Activated T-cell treated with anti-CD3 and anti-CD28 coated beads for 48 hours (primary cell): Measurements from ENCODE around the gene TMEM156.
"Not testable (repeated sequence)": the region's sequence is repeated elsewhere in the genome, so short reads cannot be mapped to it uniquely, and the experiment has no call there.

ENCODE experiments used
- DNase-seq: peaks from one replicate; pipeline ENCODE4 v3.0.0-alpha.2; 2020; ENCODE audit warnings: low read depth

The TMEM156 gene

DNA sequence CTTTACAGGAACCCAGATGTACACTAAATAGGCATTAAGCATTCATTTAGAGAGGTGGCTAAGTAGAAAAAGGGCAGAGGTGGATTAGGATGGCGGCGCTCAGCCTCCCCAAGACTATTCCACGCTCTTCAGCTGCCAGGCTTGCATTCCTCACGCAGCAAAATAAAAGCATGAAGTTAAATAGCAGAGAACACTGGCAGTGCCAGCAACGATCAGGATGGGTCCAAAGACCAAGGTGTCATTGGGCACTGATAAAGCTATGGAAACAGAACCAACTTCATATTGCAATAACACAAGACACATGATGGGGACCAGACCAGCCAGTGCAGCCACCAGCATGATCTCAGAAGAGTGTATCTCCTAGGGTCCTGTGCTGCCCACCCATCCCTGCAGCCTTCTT lies 42.0 kb downstream of the TMEM156 start:
- no peak for DNase-seq

DNA sequence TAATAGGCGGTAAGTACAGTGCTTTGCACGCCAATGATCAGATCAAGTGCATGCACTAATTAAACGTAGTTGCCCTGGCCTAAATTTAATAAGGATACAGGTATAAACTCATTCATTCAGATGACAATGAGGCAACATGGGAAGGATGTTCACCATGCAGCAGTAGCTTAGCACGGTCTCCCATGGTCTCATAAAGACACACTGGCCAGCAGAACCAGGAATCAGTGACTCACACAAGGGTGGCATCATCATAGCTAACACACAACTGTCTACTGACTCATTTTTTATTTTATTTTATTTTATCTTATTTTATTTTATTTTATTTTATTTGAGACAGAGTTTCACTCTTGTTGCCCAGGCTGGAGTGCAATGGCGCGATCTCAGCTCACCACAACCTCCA lies 42.7 kb downstream of the TMEM156 start:
- no peak for DNase-seq

DNA sequence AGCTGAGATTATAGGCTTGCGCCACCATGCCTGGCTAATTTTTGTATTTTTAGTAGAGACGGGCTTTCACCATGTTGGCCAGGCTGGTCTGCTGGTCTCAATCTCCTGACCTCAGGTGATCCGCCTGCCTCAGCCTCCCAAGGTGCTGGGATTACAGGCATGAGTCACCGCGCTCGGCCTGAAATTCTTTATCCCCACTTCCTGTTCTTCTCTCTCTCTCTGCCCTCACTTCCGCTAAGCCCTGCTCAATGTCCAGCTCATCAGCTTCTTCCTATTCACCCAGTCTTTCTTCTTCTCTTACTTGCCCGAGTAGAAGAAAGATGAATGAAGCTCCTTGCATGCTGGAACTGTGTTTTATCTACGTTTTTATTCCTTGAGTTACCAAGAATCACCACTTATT lies 43.9 kb downstream of the TMEM156 start:
- not testable (repeated sequence) for DNase-seq

DNA sequence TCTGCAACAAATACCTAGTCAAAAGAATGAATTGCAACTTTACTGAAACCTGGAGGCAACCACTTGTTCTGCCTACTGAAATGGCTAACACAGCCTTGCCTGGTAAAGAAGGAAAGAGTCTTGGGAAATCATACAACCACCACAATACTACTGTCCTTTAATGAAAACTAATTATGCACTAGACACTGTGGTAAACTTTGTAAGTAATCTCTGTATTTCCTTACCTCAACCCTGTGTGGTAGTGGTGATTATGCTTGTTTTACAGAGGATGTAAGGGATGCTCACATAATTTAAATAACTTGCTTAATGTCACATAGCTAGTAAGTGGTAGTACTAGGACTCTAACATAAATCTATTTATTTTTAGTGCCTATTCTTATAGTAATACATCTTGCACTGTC lies 44.7 kb downstream of the TMEM156 start:
- no peak for DNase-seq

DNA sequence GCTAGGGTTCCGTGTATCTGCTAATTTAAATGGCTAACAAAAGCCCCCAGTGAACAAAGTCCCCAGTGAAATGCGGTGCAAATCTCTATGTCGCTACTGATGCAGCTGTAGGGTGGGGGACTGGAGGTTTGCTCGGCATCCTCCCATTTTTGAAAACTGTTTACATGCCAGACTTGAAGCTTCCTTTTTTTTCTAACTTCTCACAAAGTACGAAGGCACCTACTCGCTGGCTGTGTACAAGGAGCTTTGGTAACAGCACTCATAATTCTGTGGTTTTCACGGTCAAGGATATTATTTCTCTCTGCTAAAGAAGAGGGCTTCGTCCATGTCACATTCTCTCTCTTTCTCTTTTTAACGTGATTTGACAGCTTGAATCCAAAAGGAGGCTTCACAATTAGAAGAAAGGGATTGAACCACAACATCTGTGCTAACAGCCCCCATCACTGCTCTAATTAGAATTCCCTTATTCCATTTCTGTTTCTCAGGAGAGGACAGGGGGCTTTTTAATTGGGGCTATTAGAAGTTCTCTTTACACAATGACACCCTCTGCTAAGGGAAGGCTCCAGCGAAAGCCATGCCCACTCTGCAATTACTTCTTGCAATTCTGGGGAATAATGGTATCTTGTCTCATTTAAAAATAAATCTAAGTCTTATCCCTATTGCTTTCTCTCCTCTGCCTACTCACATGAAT lies 46.7 kb downstream of the TMEM156 start:
- no peak for DNase-seq

DNA sequence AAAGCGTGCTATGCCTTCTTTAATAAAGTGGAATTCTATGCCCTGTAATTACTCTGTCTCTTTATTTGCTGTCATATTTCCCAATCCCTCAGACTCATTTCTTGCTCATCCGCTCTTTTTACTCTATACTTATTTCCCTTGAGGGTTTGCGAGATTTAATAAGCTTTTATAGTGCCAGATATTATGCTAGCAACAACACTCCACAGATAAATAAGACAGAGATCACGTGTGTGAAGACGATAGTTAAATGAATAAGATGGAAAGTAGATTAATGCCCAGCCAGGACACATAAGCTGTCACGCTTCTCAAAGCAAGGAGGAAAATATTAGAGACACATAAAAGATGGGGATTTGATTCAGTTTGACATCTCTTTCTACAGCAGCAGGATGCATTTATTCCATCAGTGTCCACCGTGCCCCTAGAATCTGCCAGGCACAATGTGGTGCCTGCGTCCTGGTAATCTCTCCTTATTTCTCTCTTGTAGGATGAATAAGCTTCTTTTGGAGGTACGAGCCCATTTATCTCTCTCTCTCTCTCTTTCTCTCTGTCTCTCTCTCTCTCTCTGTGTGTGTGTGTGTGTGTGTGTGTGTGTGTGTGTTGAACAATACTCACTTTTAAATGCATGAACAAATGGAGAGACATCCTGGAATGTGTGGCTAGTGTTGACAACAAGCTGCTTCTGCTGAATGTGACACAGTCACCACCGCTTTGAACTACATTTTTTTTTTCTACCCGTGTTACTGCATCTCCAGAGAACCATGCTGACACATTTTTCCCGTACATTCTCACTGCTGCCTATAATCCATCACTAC lies 48.2 kb downstream of the TMEM156 start:
- no peak for DNase-seq

DNA sequence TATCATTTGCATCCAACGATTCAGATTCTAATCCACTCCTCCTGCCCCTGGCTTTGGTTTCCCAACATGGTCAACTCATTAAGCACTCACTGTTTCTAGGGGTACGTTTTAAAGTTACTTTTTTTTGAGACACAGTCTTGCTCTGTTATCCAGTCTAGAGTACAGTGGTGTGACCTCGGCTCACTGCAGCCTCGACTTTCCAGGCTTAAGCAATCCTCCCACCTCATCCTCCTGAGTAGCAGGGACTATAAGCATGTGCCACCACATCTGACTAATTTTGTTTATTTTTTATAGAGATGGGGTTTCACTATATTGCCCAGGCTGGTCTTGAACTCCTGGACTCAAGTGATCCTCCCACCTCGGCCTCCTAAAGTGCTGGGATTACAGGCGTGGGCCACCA lies 48.9 kb downstream of the TMEM156 start:
- DNase-seq: no peak

DNA sequence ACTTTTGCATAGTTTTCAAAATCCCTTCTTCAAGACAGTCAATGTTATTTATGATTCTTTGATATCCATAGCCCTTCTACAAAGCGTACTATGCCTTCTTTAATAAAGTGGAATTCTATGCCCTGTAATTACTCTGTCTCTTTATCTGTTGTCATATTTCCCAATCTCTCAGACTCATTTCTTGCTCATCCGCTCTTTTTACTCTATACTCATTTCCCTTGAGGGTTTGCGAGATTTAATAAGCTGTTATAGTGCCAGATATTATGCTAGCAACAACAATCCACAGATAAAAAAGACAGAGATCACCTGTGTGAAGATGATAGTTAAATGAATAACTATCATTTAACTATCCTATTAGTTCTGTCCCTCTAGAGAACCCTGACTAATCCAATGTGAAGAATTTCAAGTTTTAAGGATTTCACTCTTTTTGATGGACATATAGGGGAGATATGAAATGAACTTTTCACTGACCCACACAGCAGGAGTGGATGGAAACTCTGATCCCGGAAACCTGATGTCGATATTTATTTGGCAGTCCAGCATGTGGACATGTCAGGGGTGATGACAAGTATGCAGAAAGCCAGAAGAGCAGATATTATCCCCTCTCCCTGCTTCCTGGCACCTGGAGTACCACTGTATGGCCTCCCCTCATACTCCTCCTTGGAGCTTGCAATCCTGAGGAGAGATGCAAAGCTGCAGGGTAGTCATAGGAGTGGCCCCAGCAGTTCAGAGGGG lies 49.7 kb downstream of the TMEM156 start:
- no peak for DNase-seq

DNA sequence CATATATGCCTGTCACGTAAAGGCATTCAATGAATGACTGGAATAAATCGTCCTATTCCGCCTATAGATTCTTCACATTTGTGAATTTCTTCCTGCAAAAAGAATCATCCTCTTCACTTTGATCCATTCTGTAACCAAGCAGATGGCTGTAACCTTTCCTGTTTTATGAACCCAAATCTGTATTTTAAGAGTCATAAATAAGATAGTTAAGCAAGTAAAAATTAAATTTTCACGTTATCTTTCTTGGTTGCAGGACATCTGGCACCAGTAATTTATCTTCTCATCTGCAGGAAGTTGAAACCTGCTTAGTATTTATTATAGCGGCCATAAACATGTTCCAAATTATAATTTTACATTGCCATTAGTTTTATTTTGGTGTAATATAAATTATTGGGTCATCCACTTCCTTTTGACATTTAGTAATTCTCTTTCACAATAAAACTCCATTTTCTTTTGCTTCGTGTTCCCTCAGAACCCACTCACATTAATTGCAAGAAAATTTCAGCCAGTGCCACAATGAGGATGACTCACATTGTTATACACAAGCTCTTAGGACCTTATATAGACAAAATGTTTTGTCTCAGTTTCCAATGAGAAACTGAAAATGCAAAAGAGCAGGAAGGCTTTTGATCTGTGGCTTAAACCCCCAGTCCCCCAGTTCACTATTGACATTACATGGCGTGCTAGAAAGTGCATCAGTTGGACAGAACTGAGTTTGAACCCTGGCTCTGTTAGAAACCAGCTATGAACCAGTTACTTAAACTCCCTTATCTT lies 51.1 kb downstream of the TMEM156 start:
- DNase-seq: no peak

DNA sequence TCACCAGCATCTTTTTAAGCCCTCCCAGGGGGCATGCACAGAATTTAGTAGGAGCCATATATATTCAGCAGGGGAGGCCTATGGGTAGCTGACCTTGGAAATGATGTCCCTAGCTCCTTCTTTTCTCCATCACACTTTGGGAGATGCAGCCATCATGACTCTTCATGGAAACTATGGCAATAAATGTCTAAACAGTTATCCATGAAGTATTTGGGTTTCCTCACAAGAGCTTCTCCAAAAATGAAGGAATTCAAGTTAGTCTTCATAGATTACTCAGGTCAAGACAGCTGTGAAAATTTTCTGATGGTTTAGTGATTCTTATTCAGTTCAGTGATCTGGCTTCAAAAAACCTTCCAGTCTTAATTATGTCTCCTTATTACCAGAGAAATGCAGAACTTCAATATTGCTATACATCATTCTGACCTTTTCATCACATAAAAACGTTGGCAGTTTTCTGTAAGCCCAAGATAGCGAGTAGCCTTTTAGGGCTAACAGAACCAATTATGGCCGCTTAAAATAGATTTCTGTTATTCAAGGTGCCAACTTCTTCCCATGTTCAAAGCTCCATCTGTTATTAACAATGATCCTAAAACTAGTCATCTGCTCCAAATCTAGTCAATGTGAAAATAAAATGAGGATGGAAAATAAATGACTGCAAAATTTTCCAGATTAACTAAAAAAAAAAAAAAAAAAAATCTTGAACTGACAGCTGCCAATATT lies 52.5 kb downstream of the TMEM156 start:
- no peak for DNase-seq

DNA sequence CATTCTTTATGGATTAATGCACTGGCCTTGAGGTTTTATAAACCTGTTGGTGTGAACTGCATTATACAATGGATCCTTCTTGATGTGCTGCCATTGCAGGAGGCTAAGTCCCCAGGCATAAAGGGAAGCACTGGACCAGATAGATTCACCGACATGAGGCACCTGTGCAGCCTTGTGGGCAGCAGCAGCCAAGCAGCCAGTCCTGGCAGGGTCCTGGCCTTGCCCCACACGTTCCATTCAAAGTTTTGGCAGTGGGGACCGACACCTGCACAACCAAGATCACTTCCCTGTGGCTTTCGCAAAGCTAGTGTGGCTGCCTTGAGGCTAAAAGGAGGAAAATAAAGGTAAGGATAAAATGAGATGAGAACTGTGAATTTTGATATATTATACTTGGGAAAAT lies 53.1 kb downstream of the TMEM156 start:
- no peak for DNase-seq

DNA sequence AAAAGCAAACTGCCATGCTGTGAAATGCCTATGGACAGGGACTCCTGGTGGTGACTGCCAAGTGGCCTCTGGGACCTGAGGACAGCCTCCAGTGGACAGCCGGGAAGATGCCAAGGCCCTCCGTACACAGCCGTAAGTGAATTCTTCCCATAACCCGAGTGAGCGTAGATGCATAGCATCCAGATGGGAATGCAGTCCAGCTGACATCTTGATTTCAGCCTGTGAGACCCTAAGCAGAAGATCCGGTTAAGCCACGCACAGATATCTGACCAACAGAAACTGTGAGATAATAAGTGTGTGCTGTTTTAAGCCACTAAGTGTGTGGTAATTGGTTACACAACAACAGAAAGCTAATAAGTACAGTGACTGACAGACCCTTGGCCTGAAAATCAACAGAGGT lies 55.9 kb downstream of the TMEM156 start:
- no peak for DNase-seq

DNA sequence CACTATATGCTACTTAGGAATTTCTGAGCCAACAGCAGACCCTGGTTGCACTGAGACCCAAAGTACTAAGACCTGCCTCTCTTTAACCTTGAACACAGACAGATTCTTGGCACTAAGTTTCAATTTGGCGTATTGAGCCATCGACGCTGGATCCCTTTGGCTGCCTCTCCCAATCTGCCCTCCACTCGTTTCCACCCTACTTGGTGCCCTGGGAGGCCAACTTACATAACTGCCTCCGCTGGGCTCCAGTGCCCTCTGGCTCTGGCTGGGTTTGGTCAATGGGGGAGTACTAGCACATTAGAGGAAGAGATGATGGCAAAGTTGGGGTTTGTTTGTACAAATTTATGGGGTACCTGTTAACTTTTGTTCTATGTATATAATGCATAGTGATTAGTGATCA lies 63.5 kb downstream of the TMEM156 start:
- DNase-seq: no peak

DNA sequence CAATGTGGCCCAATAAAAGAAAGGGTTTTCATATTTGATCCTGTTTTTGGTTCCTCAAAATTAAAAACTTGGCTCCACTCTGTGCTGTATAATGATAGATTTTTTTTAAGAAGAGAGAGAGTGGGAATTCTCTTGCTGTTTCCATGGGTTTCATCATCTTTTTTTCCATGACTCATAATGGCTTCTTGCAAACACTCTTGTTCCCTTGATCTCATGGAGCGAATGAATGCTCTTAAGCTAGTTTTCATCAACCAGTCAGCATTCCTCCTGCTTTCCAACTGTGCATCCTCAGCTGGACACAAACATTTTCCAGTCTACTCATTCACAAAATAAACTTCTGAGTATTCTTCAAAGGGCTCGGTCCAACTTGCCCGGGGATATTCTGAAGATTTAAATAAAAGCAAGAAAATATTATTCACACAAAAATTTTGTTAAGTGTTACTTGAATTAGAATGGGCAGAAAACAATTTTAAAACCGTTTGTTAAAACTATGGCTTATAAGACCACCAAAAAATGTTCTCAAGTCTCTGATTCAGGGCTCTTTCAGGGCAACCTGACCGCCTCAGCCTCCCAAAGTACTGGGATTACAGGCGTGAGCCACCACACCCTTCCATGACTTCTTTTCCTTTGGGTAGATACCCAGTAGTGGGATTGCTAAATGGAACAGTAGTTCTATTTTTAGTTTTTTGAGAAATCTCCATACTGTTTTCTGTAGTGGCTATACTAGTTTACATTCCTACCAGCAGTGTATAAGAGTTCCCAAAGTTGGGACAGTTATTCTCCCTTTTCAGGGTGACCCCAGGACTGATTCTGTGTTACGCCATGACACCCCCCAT lies 64.7 kb downstream of the TMEM156 start:
- DNase-seq: no peak

DNA sequence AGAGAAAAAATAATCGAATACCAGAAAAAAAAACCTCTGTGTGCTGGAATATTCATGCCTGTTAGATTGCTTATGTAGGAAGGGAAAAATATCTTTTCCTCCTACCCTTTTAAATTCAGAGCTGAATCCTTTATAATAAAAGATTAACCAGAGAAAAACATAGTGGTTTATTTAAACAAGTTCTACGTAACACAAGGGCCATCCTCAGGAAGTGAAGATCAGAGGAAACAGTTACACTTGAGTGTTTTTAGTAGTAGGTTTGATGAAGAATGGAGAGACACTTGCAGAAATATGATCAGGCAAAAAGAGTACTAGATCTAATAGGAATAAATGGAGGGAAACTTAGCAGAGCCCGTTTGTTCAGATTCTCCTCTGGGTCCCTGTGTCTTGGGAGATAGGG lies 66.3 kb downstream of the TMEM156 start:
- DNase-seq: no peak

DNA sequence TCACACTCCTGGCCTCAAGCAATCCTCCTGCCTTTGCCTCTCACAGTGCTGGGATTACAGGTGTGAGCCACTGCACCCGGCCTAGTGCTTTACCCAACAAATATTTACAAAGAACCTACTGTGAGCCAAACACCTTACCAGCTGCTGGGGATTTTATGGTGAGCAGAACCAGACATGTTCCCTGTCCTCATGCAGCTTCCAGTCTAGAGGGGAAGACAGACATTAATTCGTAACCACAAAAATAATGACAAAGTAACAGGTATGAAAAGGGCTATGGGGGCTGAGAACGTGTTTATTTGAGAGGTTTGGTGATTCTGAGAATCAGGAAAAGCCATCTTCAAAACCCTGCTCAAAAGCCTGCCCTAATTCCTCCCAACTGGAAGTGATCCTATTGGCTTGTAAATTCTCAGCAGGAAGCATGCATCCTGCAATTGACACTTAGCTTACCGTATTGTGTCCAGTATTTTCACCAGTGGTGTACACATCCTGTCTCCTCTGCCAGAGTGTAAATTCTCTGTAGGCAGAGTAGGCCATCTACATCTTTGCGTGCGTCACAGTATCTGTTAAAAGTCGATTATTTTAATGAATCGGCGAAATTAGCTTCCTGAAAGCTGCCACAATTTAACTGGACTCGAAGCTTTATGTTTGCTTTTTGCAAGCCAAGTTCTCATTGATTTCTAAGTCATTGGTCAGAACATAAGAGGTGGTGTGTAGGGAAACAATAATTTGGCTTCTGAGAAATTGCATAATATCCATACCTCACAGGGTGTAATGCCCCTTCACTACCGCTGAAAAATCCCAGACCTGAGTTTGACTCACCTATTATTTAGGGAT lies 67.0 kb downstream of the TMEM156 start:
- DNase-seq: no peak

DNA sequence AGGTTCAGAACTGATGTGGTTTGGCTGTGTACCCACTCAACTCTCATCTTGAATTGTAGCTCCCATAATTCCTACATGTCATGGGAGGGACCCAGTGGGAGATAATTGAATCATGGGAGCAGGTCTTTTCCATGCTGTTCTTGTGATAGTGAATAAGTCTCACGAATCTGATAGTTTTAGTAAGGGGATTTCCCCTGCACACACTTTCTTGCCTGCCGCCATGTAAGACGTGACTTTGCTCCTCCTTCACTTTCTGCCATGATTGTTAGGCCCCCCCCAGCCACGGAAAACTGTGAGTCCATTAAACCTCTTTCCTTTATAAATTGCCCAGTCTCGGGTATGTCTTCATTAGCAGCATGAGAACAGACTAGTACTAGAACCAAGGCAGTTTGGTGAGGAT lies 73.0 kb downstream of the TMEM156 start:
- not testable (repeated sequence) for DNase-seq

DNA sequence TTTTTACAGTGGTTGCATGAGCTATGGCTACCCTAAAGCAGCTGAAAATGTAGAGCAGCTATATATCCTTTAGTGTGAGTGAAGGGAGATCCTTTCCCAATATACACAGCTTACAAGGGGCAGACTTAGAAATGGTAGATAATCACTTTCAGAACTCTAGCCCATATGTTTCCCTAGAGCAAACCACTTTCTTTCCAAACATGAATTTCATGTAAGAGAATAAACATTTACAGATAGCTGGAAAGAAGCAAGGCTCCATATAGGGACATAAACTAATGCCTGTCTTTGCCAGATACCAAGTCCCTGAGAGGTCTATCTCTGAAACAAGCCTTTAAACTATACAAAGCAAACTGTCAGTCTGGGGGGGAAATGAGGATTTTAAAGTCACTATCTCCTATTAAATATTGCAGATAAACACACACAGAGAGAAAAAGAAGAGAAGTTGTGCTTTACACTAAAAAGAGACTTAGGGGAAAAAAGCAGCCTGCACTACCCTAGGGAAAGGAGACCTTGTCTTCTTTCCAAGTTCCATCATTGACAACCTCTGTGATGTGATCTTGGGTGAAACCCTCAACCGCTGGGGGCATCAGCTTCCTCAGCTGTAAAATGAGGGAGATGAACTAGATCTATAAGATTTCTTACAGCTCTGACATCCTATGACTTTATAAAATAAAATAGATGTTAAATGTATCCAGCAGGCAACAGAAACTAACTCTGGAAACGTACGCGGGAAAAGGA lies 73.6 kb downstream of the TMEM156 start:
- DNase-seq: no peak

DNA sequence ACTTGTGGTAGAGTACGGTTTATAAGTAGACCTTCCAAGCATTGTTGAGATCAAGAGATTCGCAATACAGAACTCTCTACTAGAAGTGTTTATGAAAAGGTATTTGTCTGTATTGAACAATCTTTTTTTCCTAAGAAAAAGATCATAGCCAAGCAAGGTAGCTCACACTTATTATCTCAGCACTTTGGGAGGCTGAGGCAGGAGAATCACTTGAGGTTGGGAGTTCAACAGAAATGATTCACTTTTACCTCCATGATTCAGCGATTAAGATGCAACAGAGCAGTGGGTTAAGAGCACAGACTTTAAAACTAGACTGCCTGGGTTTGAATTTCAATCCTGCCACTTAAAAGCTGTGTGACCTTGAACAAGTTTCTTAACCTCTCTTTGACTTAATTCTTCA lies 74.3 kb downstream of the TMEM156 start:
- no peak for DNase-seq
